Neuron (in vitro differentiated cells): ENCODE results near the gene NEO1.
"Not testable (repeated sequence)": the region's sequence is repeated elsewhere in the genome, so short reads cannot be mapped to it uniquely, and the experiment has no call there.

ENCODE experiments used
- H2AFZ ChIP-seq: one replicate; pipeline ENCODE4 v1.6.1; 2013; ENCODE audit warnings: low read depth, mild to moderate bottlenecking, inconsistent platforms, low read length, moderate library complexity
- H3K27me3 ChIP-seq: one replicate; pipeline ENCODE4 v1.6.1; 2013; ENCODE audit warnings: low read length; ENCODE audit not compliant: insufficient read depth
- H3K36me3 ChIP-seq: one replicate; pipeline ENCODE4 v1.6.1; 2013; ENCODE audit warnings: low read length; ENCODE audit not compliant: insufficient read depth
- H3K4me1 ChIP-seq: one replicate; pipeline ENCODE4 v1.6.1; 2013; ENCODE audit warnings: low read length; ENCODE audit not compliant: insufficient read depth
- H3K4me3 ChIP-seq: 2 replicates; pipeline ENCODE4 v1.5.1; 2013; ENCODE audit warnings: mild to moderate bottlenecking, low read length, moderate library complexity
- H3K9me3 ChIP-seq: one replicate; pipeline ENCODE4 v1.6.1; 2013; ENCODE audit warnings: low read length

NEO1 gene

GRCh38 chr15:73142802-73143762 is 90.8 kb downstream of the NEO1 start:
- no peak overlapping the region for H2AFZ ChIP-seq
- H3K9me3 ChIP-seq = no peaks in the 10 kb centered on the region
- H3K36me3 ChIP-seq = peaks cover 39% of the 10 kb centered on the region
- no peaks in the 10 kb centered on the region for H3K27me3 ChIP-seq
- peaks cover 12% of the 10 kb centered on the region for H3K4me1 ChIP-seq
- H3K4me3 ChIP-seq = no peak overlapping the region

- no peaks in the 10 kb centered on the region for H3K27me3 ChIP-seq
- no peak overlapping the region for H3K4me3 ChIP-seq
- H2AFZ ChIP-seq = no peak overlapping the region
- peaks cover 43% of the 10 kb centered on the region for H3K36me3 ChIP-seq
- H3K4me1 ChIP-seq = peaks cover 12% of the 10 kb centered on the region
- no peaks in the 10 kb centered on the region for H3K9me3 ChIP-seq
Measured at GRCh38 chr15:73143763-73144155, 91.5 kb downstream of the NEO1 start.

- Histone ChIP-seq H3K4me1 (peaks cover 12% of the 10 kb centered on the region), H3K27me3 (no peaks in the 10 kb centered on the region), H3K36me3 (peaks cover 36% of the 10 kb centered on the region), H3K4me3 (no peak overlapping the region), H3K9me3 (peaks cover 2% of the 10 kb centered on the region), H2AFZ (no peak overlapping the region)
Measured at GRCh38 chr15:73146419-73146818, 94.2 kb downstream of the NEO1 start.

- Histone ChIP-seq H3K4me3 (no peak overlapping the region), H3K9me3 (peaks cover 8% of the 10 kb centered on the region), H3K36me3 (peaks cover 17% of the 10 kb centered on the region), H3K27me3 (no peaks in the 10 kb centered on the region), H3K4me1 (peaks cover 10% of the 10 kb centered on the region), H2AFZ (no peak overlapping the region)
Measured at GRCh38 chr15:73150831-73151230, 98.6 kb downstream of the NEO1 start.

- Histone ChIP-seq H2AFZ (no peak overlapping the region), H3K4me3 (no peak overlapping the region), H3K27me3 (no peaks in the 10 kb centered on the region), H3K36me3 (peaks cover 25% of the 10 kb centered on the region), H3K9me3 (peaks cover 14% of the 10 kb centered on the region), H3K4me1 (no peaks in the 10 kb centered on the region)
Measured at GRCh38 chr15:73153024-73153423, 100.8 kb downstream of the NEO1 start.

GRCh38 chr15:73153447-73153846 is 101.2 kb downstream of the NEO1 start:
- peaks cover 23% of the 10 kb centered on the region for H3K36me3 ChIP-seq
- peaks cover 14% of the 10 kb centered on the region for H3K9me3 ChIP-seq
- no peaks in the 10 kb centered on the region for H3K4me1 ChIP-seq
- H3K27me3 ChIP-seq = no peaks in the 10 kb centered on the region
- no peak overlapping the region for H2AFZ ChIP-seq
- no peak overlapping the region for H3K4me3 ChIP-seq

GRCh38 chr15:73156431-73157191 is 104.3 kb downstream of the NEO1 start:
- Histone ChIP-seq H3K4me3 (no peak overlapping the region), H3K9me3 (peaks cover 10% of the 10 kb centered on the region), H3K4me1 (no peaks in the 10 kb centered on the region), H2AFZ (no peak overlapping the region), H3K27me3 (no peaks in the 10 kb centered on the region), H3K36me3 (peaks cover 21% of the 10 kb centered on the region)

GRCh38 chr15:73161546-73161945 is 109.3 kb downstream of the NEO1 start:
- H3K27me3 ChIP-seq = no peaks in the 10 kb centered on the region
- no peak overlapping the region for H2AFZ ChIP-seq
- peaks cover 33% of the 10 kb centered on the region for H3K36me3 ChIP-seq
- no peak overlapping the region for H3K4me3 ChIP-seq
- peaks cover 9% of the 10 kb centered on the region for H3K9me3 ChIP-seq
- H3K4me1 ChIP-seq = no peaks in the 10 kb centered on the region

GRCh38 chr15:73165435-73165834 is 113.2 kb downstream of the NEO1 start:
- Histone ChIP-seq H3K4me1 (no peaks in the 10 kb centered on the region), H3K4me3 (no peak overlapping the region), H3K36me3 (peaks cover 24% of the 10 kb centered on the region), H3K9me3 (peaks cover 11% of the 10 kb centered on the region), H3K27me3 (no peaks in the 10 kb centered on the region), H2AFZ (no peak overlapping the region)

- H3K9me3 ChIP-seq = peaks cover 11% of the 10 kb centered on the region
- no peak overlapping the region for H2AFZ ChIP-seq
- H3K27me3 ChIP-seq = no peaks in the 10 kb centered on the region
- H3K4me1 ChIP-seq = no peaks in the 10 kb centered on the region
- H3K4me3 ChIP-seq = no peak overlapping the region
- peaks cover 24% of the 10 kb centered on the region for H3K36me3 ChIP-seq
Measured at GRCh38 chr15:73165844-73166243, 113.6 kb downstream of the NEO1 start.

- H3K36me3 ChIP-seq = peaks cover 24% of the 10 kb centered on the region
- not testable (repeated sequence) for H3K4me3 ChIP-seq, H2AFZ ChIP-seq, H3K27me3 ChIP-seq, H3K4me1 ChIP-seq
- peaks cover 11% of the 10 kb centered on the region for H3K9me3 ChIP-seq
Measured at GRCh38 chr15:73166711-73167110, 114.4 kb downstream of the NEO1 start.

GRCh38 chr15:73168487-73168886 is 116.2 kb downstream of the NEO1 start:
- Histone ChIP-seq H3K4me1 (no peaks in the 10 kb centered on the region), H2AFZ (no peak overlapping the region), H3K4me3 (no peak overlapping the region), H3K9me3 (peaks cover 11% of the 10 kb centered on the region), H3K36me3 (peaks cover 22% of the 10 kb centered on the region), H3K27me3 (no peaks in the 10 kb centered on the region)

- peaks cover under 1% of the 10 kb centered on the region for H3K36me3 ChIP-seq
Measured at GRCh38 chr15:73171711-73172110, 119.4 kb downstream of the NEO1 start.

More at GRCh38 chr15:73171711-73172110, 119.4 kb downstream of the NEO1 start:
- peaks cover under 1% of the 10 kb centered on the region for H3K9me3 ChIP-seq
- peaks cover 10% of the 10 kb centered on the region for H3K4me1 ChIP-seq
- H3K27me3 ChIP-seq = no peaks in the 10 kb centered on the region
- no peak overlapping the region for H3K4me3 ChIP-seq
- no peak overlapping the region for H2AFZ ChIP-seq
